NCI-H2227 (cell line): ENCODE data around the gene LRPPRC.

ENCODE experiments used
- DNase-seq: peaks from one replicate; lab custom pipeline; 2025; ENCODE audit not compliant: unreplicated experiment; lab: John Stamatoyannopoulos, UW

Gene LRPPRC

DNA sequence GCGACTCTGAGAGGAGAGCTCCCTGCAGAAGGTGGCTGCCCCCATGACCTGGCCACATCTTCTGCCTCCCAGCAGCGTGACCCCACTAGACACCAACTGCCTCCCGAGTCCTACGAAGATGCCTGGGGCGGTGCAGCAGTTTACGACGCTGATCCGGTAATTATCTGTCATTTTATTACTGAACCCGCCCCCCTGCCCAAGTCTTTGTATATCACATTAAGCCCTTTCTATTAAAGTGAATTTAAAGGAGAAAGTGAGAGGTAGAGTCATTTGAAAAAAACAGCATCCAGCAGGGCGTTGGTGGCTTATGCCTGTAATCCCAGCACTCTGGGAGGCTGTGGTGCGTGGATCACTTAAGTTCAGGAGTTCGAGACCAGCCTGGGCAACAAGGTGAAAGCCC, 123.6 kb downstream of the LRPPRC start:
- no peak for DNase-seq

DNA sequence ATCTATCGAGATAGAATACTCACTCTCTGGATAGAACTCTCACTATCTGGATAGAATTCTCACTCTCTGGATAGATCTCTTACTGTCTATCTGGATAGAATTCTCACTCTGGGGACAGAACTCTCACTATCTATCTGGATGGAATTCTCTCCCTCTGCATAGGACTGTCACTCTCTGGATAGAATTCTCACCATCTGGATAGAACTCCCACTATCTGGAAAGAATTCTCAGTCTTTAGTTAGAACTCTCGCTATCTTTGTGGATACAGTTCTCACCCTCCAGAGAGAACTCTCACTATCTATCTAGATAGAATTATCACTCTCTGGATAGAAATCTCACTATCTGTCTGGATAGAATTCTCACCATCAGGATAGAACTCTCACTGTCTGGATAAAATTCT, 140.5 kb downstream of the LRPPRC start:
- no peak for DNase-seq

DNA sequence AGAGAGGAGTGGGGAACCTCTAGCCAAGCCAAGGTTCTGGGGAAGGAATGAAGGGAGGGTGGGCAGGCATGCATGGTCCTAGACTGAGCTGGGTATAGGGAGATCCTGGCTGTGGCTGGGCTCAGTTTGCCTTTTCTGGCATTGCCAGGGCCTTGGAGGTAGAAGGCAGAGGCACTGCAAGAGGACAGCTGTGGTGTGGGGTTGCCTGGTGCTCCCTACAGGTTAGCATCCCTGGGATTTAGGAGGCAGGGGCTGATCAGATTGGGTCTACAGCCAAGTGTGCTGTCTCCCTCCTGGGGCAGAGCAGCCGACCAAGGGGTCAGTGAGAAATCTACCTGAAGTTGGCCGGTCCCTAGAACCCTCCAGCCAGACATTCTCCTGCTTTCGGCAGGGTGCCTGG, 141.1 kb downstream of the LRPPRC start:
- no peak for DNase-seq

DNA sequence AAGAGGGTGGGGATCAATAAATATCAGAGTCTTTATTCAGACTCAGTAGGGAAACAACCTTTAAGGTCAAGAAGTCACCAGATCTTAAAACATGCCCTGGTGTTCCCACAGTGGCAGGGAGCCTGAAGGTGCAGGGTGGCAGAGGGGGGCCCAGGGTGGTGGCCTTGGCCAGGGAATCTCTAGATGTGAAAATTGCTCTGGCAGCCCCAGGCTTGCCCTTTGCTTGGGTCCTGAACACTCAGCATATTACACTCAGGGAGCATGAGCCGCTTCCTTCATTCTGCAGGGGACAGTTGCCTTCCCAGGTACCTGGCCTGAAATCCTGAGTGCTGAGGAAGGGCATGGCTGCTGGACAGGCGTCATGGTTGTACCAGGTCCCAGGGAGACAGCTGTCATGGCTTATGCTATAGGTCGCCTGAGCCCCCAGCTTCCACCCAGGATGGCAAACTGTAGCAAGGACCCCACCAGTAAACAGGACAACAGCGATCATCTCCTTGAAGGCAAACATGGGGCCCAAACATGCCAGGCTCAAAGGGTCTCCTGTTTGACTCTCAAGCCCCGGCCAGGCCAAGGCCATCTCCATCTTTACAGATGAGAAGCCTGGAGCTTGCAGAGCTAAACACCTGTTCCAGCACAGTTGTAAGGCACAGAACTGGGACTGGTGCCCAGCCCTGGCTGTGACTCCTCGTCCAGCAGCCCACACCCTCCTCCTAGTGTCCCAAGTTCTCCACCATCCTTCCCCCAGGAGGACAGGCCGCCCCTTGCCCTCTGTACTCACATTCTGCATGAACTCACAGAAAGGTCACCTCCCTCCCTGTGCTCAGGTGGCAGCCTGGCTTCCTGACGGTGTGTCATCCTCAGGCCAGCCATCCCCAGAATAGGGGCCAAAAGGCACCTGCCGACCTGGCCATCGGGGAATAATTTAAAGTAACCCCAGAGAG, 142.4 kb downstream of the LRPPRC start:
- DNase-seq = no peak

DNA sequence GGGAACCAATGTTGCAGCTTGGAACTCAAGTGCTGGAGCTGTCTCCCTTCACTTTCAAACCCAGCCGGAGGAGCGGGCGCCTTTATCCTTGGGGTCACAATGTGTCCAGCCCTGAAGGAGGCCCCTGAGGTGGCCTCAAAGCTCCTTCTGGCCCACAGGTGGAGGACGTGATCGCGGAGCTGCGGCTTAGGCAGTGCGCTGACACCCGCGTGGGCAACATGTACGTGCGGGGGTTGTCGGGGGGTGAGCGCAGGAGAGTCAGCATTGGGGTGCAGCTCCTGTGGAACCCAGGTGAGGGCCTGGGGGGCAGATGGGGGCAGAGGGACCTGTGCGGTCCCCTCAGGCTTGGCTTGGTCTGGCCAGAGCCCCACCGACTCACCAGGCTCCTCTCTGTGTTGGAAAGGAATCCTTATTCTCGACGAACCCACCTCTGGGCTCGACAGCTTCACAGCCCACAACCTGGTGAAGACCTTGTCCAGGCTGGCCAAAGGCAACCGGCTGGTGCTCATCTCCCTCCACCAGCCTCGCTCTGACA, 143.5 kb downstream of the LRPPRC start:
- DNase-seq = no peak

DNA sequence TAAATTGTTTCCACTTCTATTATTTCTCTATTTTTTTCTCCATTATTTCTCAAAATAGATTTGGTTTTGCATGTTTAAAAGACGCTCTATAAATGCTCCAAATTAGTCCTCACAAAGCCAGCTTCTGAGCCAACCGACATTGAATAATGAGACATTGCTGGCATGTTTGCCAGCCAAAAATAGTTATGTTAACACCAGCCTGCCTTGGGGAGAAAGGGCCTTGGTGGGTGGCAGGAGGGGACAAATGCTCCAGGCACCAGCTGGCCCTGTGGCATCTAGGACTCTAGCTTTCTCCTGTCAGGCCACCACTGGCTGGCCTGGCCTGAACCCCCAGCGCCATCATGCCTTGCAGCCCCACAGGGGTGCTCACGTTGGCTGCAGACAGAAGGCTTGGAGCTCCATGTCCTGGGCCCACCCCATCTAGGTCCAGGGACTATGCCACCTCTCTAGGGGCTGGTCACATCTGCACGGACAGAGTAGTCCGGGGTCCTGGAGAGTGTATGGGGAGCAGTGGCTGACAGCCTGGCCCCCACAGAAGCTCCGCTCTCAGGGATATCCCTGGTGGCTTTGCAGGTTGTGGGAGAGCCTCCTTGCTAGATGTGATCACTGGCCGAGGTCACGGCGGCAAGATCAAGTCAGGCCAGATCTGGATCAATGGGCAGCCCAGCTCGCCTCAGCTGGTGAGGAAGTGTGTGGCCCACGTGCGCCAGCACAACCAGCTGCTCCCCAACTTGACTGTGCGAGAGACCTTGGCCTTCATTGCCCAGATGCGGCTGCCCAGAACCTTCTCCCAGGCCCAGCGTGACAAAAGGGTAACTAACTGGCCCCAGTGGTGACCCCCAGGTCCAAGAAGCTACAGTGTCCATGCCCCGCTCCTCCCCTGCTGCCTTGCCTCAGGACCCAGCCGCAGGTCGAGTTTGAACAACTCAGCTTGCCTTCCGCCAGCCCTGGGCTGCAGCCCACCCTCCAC, 144.5 kb downstream of the LRPPRC start:
- DNase-seq = no peak

DNA sequence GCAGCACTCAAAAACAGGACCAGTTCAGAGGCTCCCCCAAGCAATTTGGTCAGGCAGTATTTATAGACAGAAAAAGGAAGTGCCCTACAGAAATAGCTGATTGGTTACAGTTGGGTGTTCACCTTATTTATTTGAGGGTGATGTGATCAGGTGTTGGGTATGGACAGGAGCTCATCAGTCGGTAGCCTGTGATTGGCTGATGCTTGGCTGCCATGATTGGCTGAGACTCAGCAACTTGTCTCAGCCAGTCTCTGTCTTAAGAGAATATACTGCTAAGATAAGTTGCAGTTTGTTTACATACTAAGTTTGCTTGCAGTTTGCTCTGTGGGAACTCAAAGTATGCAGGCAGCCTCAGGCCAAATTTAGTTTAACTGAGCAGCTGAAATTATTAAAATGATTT, 147.6 kb downstream of the LRPPRC start:
- no peak for DNase-seq

DNA sequence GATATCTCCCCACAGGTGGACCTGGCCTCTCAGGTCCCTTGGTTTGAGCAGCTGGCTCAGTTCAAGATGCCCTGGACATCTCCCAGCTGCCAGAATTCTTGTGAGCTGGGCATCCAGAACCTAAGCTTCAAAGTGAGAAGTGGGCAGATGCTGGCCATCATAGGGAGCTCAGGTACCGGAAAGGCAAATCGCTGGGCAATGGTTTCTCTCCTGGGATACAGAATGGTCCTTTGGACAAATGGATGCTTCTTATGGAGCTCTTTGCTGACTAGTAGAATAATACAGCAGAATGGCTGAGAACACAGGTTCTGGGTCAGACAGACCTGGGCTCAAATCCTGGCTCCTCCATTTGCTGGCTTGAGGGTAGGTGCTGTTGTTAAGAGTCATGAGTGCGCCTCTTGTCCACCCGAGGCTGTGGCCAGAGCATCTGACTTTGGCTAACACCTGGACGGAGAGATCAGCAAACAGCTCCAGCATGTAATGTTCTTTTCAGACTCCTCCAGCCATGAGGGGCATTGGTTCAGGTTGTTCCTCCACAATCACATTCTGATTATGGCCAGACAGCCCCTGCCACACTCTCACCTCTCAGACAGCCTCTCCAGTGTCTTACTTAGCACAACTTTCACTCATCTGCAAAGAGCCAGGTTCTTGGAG, 149.5 kb downstream of the LRPPRC start:
- no peak for DNase-seq

DNA sequence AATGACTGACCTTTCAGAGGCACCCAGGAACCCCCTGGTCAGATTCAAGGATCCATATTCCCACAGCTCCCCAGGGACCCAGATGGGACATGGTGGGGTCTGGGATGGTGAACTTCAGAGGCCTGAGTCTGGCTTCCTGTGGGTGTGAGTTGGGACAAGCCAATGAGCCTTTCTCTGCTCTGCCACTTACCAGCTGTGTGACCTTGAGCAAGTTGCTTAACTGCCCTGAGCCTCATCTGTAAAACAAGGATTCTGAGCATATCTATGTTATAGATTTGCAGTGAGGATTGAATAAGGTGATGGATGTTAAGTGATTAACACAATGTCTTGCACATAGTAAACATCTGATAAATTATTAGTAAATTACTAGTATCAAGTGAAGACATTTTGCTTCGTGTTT, 150.6 kb downstream of the LRPPRC start:
- DNase-seq = no peak

DNA sequence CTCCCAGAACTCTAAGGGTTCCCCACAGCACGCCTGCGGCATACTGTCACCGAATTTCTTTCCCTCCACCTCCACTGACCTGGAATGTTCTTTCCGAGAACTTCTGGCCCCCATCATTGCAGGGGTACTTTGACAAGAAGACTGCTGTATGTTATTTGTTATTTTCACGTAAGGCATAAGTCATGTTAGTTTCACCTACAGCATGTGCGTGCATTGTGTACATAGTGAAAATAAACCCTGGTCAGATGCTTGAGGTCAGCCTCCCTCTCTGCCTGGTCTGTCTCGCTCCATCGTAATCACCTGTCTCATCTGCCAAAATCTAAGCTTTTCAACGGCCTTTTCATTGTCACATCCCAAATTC, 152.9 kb downstream of the LRPPRC start:
- no peak for DNase-seq

DNA sequence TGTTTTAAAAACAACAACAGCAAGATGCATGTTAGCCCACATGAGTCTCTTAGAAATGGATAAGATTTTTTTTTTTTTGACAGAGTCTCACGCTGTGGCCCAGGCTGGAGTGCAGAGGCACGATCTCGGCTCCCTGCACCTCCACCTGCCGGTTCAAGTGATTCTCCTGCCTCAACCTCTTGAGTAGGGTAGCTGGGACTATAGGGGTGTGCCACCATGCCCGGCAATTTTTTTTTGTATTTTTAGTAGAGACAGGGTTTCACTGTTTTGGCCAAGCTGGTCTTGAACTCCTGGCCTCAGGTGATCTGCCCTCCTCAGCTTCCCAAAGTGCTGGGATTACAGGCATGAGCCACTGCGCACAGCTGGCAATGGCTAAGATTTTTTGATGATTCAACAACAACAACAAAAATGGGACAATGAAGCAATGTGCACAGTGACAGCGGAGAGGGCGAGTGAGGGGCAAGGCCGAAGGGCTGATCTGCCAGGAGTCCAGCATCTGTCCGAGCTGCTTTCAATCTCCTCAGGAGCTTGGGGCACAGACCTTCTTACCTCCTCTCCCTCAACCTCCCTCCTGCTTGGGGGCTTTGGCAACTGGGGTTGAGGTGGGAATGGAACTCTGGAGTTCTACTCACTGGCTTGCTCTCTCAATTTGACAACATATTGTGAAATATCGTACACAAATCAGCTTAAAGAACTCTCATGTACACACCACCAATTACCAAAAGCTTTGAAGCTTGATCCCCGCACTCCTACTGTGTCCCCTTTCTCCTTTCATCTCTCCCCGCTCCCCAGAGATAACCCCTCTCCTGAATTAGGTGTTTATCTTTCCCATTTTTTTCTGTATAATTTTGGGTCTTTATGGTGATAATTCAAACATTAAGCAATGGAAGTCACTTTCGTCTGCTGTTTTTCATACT, 153.6 kb downstream of the LRPPRC start:
- no peak for DNase-seq

DNA sequence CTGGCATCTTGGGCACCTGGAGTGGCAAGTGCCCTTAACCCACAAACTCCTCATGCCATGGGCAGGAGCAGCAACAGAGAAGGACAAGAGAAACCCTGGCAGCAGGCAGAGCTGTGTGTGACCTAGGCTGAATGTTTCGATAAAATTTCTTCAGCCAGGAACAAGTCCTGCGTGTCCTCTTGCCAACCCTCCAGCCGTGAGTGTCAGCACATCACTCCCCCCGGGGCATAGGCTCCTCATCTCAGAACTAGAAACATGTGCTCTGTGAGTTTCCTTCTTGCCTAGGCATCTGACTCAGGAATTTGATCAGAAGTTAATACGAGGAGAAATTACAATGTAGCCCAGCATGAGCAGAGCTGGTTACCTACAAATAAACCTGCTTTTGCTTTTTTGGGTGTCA, 154.8 kb downstream of the LRPPRC start:
- DNase-seq = no peak

DNA sequence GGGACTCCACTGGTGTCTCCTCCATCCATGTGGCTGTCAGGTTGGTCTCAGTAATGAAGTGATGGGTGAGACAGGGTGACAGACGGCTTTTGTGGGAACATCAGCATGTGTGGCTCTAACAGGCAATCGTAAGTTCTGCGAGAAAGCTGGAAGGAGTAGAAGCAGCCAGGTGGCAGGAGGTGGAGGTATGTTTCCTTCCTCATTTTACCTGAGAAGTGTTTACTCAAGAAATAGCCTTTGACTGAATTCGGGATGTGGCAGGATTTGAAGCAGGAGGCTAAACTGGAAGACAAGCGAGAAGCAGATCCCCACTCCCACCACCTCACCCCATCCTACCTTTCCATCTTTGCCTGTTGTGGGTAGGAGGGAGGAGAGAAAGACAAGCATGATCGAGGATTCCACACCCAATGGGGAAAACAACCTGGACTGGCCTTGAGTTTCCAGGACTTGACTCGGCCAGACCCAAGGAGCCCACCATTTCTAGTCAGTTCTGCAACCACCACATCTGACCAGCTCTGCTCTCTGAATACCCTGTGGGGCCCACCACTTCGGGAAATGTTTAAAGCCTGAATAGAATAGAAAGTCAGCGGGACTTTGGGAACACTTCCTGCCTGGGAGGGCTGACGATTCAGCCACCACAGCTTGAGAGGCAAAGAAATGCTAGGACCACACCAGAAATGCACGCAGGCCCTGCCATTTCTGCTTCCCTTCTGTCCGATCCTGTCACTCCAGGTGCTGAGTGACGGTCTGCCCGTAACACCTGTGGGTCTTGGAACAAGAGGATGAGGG, 155.8 kb downstream of the LRPPRC start:
- no peak for DNase-seq

DNA sequence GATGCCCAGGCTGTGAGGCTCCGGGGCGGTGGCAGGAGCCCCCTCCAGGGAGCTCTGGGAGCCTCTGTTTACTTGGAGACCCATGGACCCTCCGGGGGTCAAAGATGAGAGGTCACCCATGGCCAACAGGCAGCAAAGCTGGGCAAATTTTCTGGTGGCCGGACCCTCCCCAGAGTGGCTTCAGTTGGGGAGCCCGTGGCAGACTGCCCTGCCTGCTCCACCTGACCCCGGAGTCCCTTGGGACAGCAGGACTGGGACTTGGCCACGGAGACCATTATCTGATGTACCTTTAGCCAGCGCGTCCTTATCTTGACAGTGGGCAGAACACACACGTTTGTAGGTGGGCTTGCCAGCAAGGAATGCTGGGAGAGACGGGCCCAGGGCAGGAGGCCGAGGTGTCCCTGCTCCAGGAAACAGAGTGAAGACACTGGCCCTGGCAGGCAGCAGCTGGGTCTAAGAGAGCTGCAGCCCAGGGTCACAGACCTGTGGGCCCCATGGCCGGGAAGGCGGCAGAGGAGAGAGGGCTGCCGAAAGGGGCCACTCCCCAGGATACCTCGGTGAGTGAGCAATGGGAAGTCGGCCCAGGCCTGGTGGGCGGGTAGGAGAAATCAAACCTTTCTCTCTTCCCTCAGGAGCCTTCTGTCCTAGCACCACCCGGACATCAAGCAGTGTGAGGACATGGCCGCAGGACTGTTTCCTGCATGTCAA, 157.1 kb downstream of the LRPPRC start, which contains the start of the genes ABCG5 and ABCG8:
ABCG5 (minus strand) TSS at position 280 of the 708 bp plus-strand sequence; CDS start at position 120, 160 bp downstream.
ABCG8 (plus strand) TSS at position 412 of the 708 bp plus-strand sequence; CDS start at position 495, 83 bp downstream.
- no peak for DNase-seq

DNA sequence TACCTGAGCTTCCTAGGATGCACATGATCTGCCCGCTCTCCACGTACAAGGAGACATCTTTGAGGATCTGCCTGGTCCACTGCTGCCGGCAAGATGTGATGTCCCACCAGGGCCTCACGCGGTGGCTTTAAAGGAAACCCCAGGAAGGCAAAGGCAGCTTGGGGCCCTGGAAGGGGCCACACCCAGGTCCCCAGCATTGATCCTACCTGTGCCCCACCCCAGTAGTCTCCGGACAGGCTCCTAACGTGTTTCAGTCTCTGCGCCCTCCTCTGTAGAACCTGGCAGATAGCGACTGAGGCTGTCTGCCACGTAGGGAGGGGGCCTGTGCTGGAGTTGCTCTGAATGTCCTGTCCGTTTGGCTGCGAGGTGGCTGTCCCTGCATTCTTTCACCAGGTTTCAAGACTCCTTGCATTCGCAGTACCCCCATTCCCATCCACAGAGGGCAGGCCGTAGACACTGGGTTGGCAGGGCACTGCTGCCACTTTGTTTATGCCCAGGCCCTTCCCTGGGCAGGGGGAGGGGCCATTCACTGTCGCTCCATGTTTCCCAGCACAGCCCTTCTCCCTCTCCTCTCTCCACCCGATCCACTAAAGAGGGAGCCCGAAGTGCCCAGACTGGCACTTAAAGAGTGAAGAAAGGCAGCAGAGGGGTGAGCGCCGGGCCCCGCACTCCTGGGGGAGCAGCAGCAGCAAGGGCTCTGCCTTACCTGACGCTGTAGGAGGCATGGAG, 157.8 kb downstream of the LRPPRC start:
- no peak for DNase-seq

DNA sequence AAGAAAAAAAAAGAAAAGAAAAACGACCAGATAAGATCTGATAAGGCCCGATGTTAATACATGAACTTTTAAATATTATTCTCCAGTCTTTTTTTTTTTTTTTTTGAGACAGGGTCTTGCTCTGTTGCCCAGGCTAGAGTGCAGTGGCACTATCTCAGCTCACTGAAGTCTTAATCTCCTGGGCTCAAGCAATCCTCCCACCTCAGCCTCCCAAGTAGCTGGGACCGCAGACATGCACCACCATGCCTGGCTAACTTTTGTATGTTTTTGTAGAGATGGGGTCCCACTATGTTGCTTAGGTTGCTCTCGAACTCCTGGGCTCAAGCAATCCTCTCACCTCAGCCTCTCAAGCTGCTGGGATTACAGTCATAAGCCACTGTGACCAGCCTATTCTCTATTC, 158.8 kb downstream of the LRPPRC start:
- no peak for DNase-seq
